Testis (tissue), 2 donors: Measurements from ENCODE around the gene HDAC8.

Experiments
- CTCF ChIP-seq, 3 experiments: fragments of 450-650 bp in 2 of 3; fragments of 200-600 bp in 1 of 3; sonication (generic) in 1 of 3; IDR thresholded peaks; one replicate each; pipeline ENCODE4 v1.5.1; 2016 to 2019; ENCODE audit warnings: antibody characterized with exemption in 3 of 3, mild to moderate bottlenecking in 2 of 3, moderate library complexity in 1 of 3
- POLR2A ChIP-seq: fragments of 450-650 bp; IDR thresholded peaks from one replicate; pipeline ENCODE4 v1.6.1; 2017; ENCODE audit warnings: antibody characterized with exemption, mild to moderate bottlenecking, moderate library complexity

- TF ChIP-seq CTCF (IDR thresholded peaks at IDR 0.05) (no peak), POLR2A (no peak)
Measured at GRCh38 chrX:72367516-72367915, 205.1 kb downstream of the HDAC8 start.
